HG03039 (cell line): ENCODE data around the gene SUB1.
"Not testable (repeated sequence)": the region's sequence is repeated elsewhere in the genome, so short reads cannot be mapped to it uniquely, and the experiment has no call there.

ENCODE experiments used
- ATAC-seq: cut with Tn5 transposase; IDR thresholded peaks from one replicate; pipeline ENCODE4 v1.9.1; 2021; ENCODE audit warnings: mild to moderate bottlenecking, moderate library complexity; ENCODE audit not compliant: unreplicated experiment

The SUB1 gene

GRCh38 chr5:32563614-32564013, 21.7 kb upstream of the SUB1 start:
- ATAC-seq, result no peak

GRCh38 chr5:32565145-32565544, 20.2 kb upstream of the SUB1 start:
- no peak for ATAC-seq

- ATAC-seq, result no peak
Observed at GRCh38 chr5:32566319-32567111, 18.8 kb upstream of the SUB1 start.

- ATAC-seq, result no peak
Observed at GRCh38 chr5:32571128-32571527, 14.2 kb upstream of the SUB1 start.

GRCh38 chr5:32572778-32573480, 12.4 kb upstream of the SUB1 start:
- peak; percentile 90 for ATAC-seq

- not testable (repeated sequence) for ATAC-seq
Observed at GRCh38 chr5:32573481-32573854, 11.9 kb upstream of the SUB1 start.

- ATAC-seq, result no peak
Observed at GRCh38 chr5:32574540-32575175, 10.7 kb upstream of the SUB1 start.

- ATAC-seq, result no peak
Observed at GRCh38 chr5:32578363-32578762, 7.0 kb upstream of the SUB1 start.

GRCh38 chr5:32578764-32579163, 6.6 kb upstream of the SUB1 start:
- ATAC-seq, result no peak

GRCh38 chr5:32581010-32581785, 4.2 kb upstream of the SUB1 start:
- ATAC-seq, result no peak

- peak; percentile 69 for ATAC-seq
Observed at GRCh38 chr5:32583582-32584232, 1.6 kb upstream of the SUB1 start.

- ATAC-seq, result no peak
Observed at GRCh38 chr5:32584646-32585045, 711 bp upstream of the SUB1 start.

- ATAC-seq, result no peak
Observed at GRCh38 chr5:32585122-32585445, 273 bp upstream of the SUB1 start.

- ATAC-seq, result no peak
Observed at GRCh38 chr5:32586276-32586599, 881 bp downstream of the SUB1 start.

- no peak for ATAC-seq
Observed at GRCh38 chr5:32587067-32587551, 1.8 kb downstream of the SUB1 start.

GRCh38 chr5:32589416-32589815, 4.1 kb downstream of the SUB1 start:
- no peak for ATAC-seq

- ATAC-seq, result no peak
Observed at GRCh38 chr5:32589942-32590869, 4.8 kb downstream of the SUB1 start.

- ATAC-seq, result no peak
Observed at GRCh38 chr5:32595118-32595517, 9.8 kb downstream of the SUB1 start.

GRCh38 chr5:32597041-32597629, 11.8 kb downstream of the SUB1 start:
- no peak for ATAC-seq
